ENCODE data around the gene PHB1.

DNA sequence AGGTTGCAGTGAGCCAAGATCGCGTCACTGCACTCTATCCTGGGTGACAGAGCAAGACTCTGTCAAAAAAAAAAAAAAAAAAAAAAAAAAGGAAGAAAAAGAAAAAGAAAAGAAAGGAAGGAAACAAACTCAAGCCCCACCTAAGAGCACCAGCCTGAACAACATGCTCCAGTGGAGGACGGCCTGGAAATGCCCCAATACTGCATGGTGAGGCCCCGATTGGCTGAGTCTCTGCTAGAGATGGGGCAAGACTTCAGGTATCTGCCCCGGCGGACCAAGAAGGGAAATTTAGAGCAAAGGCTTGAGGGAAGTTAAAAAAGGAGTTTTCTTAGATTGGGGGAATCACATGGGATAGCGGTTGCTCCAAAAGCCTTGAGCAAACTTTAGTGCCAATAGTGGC, 42.3 kb downstream of the PHB1 start:
- TF ChIP-seq CTCF (IDR thresholded peaks at IDR 0.05) (no peak), POLR2A (IDR thresholded peaks at IDR 0.05) (no peak)
